RPMI8226 (cell line): ENCODE data around the gene GLS2.
"Not testable (repeated sequence)": the region's sequence is repeated elsewhere in the genome, so short reads cannot be mapped to it uniquely, and the experiment has no call there.

Experiments used
- DNase-seq: peaks from one replicate; pipeline ENCODE4 v3.0.0-alpha.2; 2015

The GLS2 gene

GRCh38 chr12:56487448-56488040 is 417 bp downstream of the GLS2 start:
- DNase-seq: peak; percentile 72

GRCh38 chr12:56486694-56487093 is 1.3 kb downstream of the GLS2 start:
- no peak for DNase-seq

- no peak for DNase-seq
Observed at GRCh38 chr12:56484566-56484965, 3.4 kb downstream of the GLS2 start.

- DNase-seq: no peak
Observed at GRCh38 chr12:56479625-56480024, 8.3 kb downstream of the GLS2 start.

- DNase-seq: no peak
Observed at GRCh38 chr12:56477521-56478225, 10.3 kb downstream of the GLS2 start.

- no peak for DNase-seq
Observed at GRCh38 chr12:56476972-56477432, 11.0 kb downstream of the GLS2 start.

GRCh38 chr12:56476143-56476542 is 11.8 kb downstream of the GLS2 start:
- DNase-seq: no peak

GRCh38 chr12:56474389-56474788 is 13.6 kb downstream of the GLS2 start:
- no peak for DNase-seq

GRCh38 chr12:56469007-56469930 is 18.7 kb downstream of the GLS2 start:
- DNase-seq: peak; percentile 72

GRCh38 chr12:56468216-56469006 is 19.6 kb downstream of the GLS2 start, which contains the start of gene SPRYD4:
SPRYD4 (plus strand) TSS chr12:56468578; CDS start chr12:56468592, 14 bp downstream.
- DNase-seq: peak; percentile 97

GRCh38 chr12:56462565-56462964 is 25.4 kb downstream of the GLS2 start:
- DNase-seq: no peak

GRCh38 chr12:56461235-56462159 is 26.5 kb downstream of the GLS2 start:
- no peak for DNase-seq

- no peak for DNase-seq
Observed at GRCh38 chr12:56457817-56458216, 30.1 kb downstream of the GLS2 start.

GRCh38 chr12:56454557-56454956 is 33.4 kb downstream of the GLS2 start, which contains the start of gene MIP:
MIP (minus strand) TSS chr12:56454657; CDS start chr12:56454613, 44 bp downstream.
- no peak for DNase-seq

- DNase-seq: no peak
Observed at GRCh38 chr12:56451147-56451546, 36.8 kb downstream of the GLS2 start.

GRCh38 chr12:56450241-56450640 is 37.7 kb downstream of the GLS2 start:
- no peak for DNase-seq

GRCh38 chr12:56449622-56449984 is 38.4 kb downstream of the GLS2 start:
- no peak for DNase-seq

GRCh38 chr12:56448860-56449621 is 38.9 kb downstream of the GLS2 start, which contains the start of gene TIMELESS:
TIMELESS (minus strand) TSS chr12:56449426; CDS start chr12:56434170, 15,256 bp downstream.
- DNase-seq: peak; percentile 94

- not testable (repeated sequence) for DNase-seq
Observed at GRCh38 chr12:56443208-56443607, 44.8 kb downstream of the GLS2 start.

GRCh38 chr12:56437430-56438176 is 50.4 kb downstream of the GLS2 start:
- no peak for DNase-seq
